ENCODE results near the gene PRSS38. TPM values are rescaled to one million over a fixed set of nuclear protein-coding genes. Genes with fewer than 3 reads are reported as not detected.

Gene PRSS38
- total RNA-seq, 1 donor from 2014 or later: not detected

DNA sequence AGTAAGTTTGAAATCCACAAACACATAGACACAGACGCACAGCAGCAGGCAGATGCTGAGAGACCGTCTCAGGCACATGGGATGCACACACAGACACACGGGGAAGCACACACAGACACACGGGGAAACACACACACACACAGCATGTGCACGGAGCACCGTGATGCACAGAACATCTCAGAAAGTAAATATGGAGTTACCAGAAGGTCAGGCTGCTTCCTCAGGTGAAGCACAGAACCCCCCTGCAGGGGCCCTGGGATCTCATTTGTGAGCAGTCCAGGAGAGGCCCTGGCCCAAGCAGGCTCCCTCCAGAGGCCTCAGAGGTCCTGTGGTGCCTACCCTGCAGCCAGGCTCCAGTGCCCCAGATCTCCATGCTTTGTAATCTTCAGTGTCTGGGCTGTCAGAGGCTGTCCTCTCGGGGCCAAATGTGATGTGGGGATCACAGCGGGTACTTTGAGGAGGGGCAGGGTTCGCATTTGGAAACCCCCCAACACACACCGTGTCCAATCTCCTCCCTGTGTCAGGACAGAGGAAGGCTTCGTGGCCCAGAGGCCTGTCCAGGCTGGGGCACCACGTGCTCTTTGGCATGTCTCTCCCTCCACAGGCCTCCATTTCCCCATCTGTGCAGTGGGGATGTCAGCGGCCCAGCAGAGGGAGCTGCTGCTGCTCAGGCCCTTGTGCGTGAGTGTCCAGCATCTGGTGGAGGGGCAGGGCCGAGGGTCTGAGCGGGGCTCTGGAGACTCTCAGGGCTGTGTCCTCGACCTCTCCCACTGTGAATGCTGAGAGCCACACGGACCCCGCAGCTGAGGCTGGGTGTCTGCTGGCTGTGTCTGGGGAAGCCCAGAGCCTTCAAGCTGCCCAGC, 23.0 kb upstream of the PRSS38 start:
- intact Hi-C loops (cut with micrococcal nuclease): no loop called here

DNA sequence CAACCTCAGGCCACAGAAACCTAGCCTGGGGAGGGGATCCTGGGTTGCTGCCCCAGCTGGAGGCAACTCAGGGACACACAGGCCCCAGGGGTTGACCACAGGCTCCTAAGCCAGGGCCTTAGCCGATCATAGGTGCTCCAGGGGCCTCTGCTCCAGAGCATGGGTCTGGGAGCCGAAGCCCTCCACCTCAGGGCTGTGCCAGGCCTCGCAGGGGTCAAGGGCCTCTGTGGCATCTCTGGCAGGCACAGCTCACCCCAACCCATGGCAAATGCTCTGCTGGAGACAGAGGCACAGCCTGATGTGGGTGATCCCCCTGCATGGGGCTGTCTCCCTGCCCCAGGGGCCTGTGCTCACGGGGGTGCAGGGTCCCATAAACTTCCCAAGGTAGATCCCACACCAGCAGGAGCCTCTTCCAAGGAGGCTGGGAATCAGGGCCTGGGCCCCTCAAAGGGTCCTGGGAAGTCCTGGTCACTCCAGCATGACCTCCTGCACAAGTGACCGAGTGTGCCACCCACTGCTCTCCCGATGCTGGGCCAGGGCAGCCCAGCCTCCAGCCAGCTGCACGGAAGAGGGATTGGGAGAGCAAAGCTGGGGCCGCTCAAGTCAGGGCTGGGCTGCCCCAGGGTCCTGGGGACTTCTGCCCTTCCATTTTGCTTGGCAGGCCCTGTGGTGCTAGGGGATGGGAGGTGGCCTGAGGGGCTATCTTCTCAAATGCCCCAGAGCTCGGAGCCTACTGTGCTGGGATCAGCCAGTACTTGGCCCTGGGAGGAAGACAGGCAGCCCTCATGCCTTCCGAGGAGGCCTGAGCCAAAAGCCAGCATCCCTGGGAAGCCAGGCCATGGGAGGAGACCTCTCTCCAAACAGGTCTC, 22.2 kb upstream of the PRSS38 start:
- intact Hi-C loops (cut with micrococcal nuclease): no loop called here

DNA sequence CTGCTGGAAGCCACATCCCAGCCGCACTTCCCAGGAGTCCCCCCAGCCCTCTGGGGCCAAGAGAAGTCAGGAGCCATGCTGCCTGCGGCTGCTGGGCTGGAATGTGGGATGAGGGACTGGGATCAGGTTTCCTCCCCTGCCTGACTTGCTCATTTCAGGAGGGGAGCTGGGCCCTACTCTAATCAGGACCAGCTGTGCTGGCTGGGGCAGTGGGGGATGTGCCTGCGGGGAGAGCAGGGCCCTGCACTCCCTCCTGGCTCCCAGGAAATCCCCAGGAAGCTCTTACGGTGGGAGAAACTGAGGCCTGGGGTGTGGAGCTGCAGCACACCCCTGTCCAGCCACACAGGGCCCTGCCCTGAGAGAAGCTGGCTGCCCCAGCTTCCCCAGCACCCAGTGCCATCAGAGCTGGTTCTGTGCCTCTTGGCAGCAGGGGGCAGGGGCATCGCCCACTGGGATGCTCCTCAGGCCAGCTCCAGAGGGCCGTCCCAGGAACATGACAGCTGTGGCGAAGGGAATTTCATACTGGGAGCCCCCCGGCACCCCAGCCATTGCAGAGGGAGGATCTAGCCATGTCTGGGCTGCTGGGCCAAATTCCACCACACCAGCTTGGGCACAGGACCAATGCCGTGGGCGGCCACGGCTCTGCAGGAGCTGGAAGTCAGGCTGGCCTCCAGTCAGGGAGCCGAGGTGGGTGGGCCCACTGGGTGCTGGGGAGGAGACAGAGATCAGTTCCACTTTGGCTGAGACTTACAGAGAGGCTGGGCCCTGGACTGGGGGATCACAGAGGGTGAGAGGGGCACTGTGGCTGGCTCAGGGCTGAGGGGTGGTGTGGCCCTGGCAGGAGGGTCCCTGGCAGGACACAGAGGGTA, 21.3 kb upstream of the PRSS38 start:
- intact Hi-C loops (cut with micrococcal nuclease): no loop called here

DNA sequence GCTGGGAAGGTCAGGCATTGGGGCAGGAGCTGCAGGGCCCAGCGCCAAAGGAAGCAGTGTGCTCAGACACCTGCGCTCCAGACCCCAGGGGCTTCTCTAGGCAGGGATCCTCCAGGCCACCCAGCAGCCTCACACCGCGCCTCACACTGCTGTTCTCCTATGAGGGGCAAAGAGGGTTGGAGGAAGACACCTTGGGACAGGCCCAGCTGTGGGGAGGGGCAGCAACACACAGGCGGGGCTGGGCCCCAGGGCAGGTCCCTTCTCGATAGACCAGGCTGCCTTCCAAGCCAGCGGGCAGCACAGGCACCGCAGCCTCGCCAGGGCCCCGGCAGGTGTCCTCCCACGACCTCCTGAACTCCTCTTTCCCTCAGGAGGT, 20.7 kb upstream of the PRSS38 start:
- intact Hi-C loops (cut with micrococcal nuclease): no loop called here

DNA sequence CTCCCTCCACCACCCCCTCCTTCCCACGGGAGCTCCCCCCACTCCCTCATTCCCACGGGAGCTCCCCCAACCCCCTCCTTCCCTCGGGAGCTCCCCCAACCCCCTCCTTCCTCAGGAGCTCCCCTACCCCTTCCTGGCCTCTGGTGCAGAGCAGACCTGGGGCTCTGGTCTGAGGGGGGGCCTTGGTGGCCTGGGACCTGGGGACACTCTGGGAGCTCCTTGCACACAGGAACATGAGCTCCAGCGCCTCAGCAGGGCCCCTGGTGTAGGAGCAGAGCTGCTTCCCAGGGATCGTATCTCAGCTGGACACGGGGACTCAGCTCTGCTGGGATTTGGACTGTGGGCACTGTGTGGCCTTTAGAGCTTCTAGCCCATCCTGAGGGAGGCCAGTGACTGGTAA, 19.7 kb upstream of the PRSS38 start:
- intact Hi-C loops (cut with micrococcal nuclease): no loop called here

DNA sequence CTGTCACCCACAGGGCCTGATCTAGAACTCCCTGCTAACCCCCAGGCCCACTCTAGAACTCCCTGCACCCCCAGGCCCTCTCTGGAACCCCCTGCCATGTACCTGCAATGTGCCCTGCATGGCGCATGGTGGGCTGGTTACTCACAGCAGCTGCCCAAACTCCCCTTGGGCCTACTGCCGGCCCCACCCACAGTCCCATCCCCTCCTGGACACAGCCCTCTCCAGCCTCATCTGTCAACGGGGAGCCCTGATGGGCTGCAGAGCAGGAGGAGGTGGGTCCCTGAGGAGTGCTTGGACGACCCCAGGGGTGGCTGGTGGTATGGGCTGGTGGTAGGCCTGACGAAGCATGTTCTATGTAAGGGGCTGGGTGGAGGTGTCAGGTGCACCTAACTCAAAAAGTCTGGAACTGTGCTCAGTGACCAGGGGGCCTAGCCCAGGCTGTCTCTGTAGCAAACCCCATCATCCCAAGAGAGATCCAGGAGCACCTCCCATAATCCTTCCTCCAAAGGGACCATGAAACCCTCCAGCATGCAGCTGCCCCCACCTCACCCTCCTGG, 19.0 kb upstream of the PRSS38 start:
- intact Hi-C loops (cut with micrococcal nuclease): no loop called here

DNA sequence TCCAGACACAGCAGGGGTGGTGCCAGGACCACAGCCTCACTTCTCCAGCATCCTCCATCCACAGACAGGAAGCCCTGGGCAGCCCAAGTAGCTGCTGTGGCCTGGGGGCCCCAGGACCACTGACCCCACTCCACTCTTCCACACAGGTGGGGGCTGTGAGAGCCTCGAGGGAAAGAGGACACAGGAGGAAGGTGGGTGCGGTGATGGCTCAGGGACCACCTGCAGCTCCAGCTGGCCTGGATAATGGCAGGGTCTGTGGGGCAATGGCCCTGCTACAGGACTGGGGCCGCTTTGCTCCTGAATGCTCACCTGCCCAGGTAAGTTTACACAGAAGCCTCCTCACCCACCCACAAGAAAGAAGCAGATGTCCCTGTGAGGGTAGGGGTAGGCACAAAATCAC, 18.3 kb upstream of the PRSS38 start:
- intact Hi-C loops (cut with micrococcal nuclease): no loop called here

DNA sequence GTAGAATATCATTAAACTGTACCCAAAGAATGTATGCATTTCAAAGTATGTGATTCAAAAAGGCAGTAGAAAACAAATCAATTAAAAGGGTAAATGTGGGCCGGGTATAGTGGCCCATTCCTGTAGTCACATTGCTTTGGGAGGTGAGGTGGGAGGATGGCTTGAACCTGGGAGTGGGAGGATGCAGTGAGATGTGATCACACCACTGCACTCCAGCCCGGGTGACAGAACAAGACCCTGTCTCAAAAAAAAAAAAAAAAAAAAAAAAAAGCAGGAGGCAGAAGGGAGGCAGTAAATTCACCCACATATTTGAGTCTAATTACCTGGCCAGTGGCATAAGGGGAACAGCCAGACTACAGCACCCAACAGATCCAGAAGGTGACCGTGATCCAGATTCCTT, 17.9 kb upstream of the PRSS38 start:
- intact Hi-C loops (cut with micrococcal nuclease): no loop called here

DNA sequence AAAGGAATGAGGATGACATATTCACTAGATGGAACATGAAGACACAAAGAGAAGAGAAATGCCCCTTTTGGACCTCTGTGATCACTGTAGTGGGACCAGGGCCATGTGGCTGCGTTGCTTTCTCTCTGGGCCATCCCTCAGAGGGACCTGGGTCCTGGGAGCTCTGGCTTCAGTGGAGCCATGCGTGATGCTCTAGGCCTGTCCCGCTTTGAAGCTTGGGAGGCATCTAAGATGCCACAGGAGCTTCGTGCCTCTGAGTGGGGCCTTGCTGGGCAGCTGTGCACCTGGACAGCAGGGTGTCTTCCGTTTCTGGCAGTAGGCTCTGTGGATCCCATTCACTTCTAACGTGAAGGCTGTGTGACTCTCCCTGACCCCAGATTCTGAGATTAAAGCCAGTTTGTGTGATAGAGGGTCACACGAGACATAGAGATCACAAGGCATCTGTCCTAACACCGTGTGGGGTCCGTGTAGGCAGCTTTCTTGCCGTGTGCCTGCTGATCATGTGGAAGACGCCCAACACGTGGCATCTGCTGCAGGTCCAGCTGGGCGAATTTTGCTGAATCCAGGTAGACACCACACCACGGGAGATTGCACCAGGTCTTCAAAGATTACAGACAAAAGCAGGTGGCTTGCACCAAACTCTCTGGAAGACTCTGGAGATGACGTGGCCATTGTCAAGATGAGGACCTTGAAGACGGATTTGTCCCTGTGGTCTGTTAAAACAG, 17.2 kb upstream of the PRSS38 start:
- intact Hi-C loops (cut with micrococcal nuclease): no loop called here

DNA sequence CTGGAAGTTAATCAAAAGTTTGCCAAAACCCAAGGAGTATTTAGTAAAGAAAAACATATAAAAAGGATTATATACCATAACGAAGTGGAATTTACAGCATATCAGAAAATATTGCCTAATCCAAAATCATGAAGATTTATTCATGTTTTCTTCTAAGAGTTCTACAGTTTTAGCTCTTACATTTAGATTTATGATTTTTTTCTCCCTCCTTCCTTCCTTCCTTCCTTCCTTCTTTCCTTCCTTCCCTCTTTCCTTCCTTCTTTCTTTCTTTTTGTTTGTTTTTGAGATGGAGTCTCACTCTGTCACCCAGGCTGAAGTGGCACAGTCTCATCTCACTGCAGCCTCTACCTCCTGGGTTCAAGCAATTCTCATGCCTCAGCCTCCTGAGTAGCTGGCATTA, 15.7 kb upstream of the PRSS38 start:
- intact Hi-C loops (cut with micrococcal nuclease): no loop called here

DNA sequence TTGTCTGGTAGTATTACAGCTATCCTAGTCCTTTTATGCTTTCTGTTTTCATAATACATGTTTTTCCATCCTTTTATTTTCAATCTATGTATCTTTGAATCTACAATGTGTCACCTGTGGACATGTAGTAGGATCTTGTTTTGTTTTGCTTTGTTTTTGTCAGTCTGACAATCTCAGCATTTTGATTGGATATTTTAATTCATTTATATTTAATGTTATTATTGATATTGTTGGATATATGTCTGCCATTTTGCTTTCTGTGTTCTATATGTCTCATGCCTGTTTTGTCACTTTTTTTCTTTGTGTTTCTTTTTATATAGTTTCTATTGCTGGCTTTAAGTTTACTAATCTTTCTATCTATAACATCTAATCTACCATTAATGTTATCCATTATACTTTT, 11.5 kb upstream of the PRSS38 start:
- intact Hi-C loops (cut with micrococcal nuclease): no loop called here

DNA sequence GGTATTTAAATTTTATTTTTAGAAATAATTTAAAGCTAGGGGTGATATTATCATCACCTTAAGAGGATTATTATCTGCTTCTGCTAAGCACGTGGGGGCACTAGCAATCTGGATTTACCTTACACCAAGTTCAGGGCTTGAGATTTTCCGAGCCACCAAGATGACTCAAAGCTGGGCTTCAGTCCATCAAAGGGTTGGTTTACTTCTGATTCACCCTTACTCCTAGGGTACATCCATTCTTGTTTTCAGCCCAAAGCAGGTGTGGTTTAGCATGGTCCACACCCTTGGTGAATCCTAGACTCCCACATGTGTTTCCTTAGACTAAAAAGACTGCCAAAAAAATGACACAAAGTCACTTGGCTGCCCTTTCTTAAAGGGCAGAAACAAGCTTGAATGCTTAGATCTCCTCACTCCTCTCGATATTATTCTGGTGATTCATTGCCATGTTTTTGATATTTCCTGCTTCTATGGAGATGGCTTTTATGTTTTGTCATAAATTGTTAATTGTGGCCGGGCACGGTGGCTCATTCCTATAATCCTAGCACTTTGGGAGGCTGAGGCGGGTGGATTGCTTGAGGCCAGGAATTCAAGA, 9.8 kb upstream of the PRSS38 start:
- intact Hi-C loops (cut with micrococcal nuclease): no loop called here

DNA sequence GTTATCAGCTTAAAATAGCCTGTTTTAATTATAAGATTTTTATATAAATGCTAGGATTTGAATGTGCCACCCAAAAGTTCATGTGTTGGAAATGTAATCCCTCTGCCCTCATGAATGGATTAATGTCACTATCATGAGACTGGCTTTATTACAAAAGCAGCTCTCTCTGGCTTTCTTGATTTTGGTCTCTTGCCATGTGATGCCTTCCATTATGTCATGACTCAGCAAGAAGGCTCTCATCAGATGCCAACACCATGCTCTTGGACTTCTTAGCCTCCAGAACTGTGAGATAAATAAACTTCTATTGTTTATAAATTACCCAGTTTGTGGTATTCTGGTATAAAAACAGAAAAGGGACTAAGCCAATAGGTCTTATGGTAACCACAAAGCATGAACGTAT, 6.9 kb upstream of the PRSS38 start:
- intact Hi-C loops (cut with micrococcal nuclease): no loop called here

DNA sequence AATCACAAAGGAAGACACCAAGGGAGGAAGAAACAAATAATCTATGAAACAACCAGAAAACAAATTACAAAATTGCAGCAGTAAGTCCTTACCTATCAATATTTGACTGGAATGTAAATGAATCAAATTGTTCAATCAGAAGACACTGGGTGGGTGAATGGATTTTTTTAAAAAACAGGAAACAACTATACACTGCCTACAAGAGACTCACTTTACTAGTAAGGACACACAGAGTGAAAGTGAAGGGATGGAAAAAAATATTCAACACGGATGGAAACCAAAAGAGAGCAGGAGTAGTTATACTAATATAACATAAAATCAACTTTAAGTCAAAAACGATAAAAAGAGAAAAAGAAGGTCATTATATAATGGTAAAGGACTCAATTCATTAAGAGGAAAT, 6.4 kb upstream of the PRSS38 start:
- intact Hi-C loops (cut with micrococcal nuclease): no loop called here

DNA sequence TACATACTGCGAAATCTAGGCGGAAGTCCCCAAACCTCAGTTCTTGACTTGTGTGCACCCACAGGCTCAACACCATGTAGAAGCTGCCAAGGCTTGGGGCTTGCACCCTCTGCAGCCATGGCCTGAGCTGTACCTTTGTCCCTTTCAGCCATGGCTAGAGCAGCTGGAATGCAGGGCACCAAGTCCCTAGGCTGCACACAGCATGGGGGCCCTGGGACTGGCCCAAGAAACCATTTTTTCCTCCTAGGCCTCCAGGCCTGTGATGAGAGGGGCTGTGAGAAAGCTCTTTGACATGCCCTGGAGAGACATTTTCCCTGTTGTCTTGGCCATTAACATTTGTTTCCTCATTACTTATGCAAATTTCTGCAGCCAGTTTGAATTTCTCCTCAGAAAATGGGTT, 1.5 kb upstream of the PRSS38 start:
- intact Hi-C loops (cut with micrococcal nuclease): no loop called here

DNA sequence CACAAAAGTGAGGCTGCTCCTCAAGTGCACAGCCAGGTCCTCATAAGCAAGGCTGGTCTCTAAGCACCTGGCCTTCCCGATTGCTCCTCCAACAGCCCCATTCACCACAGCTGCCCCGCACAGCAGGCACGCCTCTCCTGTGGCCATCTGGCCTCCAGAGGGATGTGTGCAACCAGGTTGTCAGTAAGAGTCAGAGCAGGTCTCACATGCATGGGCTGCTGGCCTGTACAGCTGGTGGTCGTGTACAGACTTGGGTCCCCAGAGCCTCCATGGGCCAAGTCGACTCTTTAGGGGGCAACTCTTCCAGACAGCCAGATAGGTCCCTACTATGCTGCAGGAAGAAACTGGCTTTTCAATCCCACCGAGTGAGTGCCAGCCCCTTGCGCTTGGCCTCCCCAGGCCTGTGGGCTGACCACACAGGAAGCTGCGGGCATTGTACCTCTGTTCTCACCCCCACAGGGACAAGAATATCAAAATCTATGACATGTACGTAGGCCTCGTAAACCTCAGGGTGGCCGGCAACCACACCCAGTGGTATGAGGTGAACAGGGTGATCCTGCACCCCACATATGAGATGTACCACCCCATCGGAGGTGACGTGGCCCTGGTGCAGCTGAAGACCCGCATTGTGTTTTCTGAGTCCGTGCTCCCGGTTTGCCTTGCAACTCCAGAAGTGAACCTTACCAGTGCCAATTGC, 1.4 kb downstream of the PRSS38 start:
- intact Hi-C loops (cut with micrococcal nuclease): no loop called here

DNA sequence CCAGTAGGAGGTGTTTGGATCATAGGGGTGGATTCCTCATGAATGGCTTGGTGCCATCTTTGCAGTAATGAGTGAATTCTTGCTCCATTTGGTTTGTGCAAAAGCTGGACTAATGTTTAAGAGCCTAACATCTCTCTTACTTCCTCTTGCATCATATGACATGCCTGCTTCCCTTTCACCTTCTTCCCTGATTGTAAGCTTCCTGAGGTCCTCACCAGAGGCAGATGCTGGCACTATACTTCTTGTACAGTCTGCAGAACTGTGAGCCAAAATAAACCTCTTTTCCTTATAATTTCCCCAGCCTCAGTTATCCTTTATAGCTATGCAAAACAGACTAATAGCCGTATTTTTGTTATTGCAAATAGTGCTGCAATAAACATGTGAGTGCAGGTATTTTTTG, 8.1 kb downstream of the PRSS38 start:
- intact Hi-C loops (cut with micrococcal nuclease): no loop called here

DNA sequence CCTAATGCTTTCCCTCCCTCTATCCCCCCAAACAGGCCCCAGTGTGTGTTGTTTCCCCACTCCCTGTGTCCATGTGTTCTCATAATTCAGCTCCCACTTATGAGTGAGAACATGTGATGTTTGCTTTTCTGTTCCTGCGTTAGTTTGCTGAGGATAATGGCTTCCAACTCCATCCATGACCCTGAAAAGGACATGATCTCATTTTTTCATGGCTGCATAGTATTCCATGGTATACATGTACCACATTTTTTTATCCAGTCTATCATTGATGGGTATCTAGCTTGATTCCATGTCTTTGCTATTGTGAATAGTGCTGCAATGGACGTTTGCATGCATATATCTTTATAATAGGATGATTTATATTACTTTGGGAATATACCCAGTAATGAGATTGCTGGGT, 8.7 kb downstream of the PRSS38 start:
- intact Hi-C loops (cut with micrococcal nuclease): no loop called here

DNA sequence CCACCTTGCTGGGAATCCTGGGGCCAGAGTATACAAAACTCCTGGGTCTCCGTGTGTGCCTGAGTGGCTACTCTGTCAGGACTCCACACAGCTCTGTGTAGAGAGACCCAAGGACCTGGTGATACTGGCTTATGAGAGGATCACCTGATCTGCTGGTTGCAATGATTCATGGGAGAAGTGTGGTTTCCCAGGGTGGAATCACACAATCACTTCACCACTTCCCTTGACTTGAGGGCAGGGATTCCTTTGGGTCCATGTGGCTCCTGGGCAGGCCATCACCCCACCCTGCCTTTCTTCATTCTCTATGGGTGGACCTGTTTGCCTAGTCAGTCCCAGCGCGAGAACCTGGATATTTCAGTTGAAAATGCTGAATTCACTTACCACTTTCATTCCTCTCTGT, 13.3 kb downstream of the PRSS38 start:
- intact Hi-C loops (cut with micrococcal nuclease): no loop called here

DNA sequence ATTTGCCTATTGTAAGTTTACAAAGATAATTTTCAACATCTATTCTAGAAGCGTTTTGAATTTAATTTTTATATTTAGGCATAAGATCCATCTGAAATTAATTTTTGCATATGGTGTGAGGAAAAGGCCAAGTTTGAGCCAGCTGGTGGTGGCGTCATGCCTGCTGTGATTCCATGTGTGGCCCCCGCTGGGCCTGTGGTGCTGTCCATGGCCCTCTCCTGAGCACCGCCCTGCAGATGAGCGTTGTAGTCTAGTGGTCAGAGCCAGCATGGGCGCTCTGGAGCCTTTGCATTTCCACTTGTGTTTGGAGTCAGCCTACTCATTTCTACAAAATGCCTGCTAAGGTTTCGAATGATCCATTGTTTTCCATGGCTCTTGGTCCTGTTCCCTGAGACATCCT, 22.7 kb downstream of the PRSS38 start:
- intact Hi-C loops (cut with micrococcal nuclease): no loop called here

All from T-helper 2 cell treated with Interferon-gamma antibody and Interleukin-4, amounts not matched to agents 100 ng/mL and 5 ng/mL, for 36 hours (primary cell).